NCI-H748 (cell line): ENCODE results near the gene TGIF2.
"Not testable (repeated sequence)": the region's sequence is repeated elsewhere in the genome, so short reads cannot be mapped to it uniquely, and the experiment has no call there.

Experiments used
- DNase-seq: peaks from one replicate; lab custom pipeline; 2025; ENCODE audit not compliant: unreplicated experiment; lab: John Stamatoyannopoulos, UW

The TGIF2 gene

DNA sequence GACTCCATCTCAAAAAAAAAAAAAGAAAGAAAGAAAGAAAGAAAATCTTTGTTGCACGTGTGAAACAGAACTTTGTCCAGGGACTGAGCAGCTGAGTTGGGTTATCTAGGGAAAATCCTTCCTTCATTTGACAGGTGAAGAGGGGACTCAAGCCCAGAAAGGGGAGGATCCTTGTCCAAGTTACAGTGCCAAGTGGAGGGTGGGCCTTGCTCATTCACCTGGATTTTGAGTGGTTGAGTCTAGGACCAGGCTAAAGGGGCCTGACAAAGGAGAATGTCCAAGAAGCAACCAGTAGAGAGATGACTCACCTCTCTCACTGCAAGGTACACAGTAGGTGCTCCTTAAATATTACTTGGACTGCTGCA lies 2.7 kb downstream of the TGIF2 start:
- DNase-seq, result no peak

DNA sequence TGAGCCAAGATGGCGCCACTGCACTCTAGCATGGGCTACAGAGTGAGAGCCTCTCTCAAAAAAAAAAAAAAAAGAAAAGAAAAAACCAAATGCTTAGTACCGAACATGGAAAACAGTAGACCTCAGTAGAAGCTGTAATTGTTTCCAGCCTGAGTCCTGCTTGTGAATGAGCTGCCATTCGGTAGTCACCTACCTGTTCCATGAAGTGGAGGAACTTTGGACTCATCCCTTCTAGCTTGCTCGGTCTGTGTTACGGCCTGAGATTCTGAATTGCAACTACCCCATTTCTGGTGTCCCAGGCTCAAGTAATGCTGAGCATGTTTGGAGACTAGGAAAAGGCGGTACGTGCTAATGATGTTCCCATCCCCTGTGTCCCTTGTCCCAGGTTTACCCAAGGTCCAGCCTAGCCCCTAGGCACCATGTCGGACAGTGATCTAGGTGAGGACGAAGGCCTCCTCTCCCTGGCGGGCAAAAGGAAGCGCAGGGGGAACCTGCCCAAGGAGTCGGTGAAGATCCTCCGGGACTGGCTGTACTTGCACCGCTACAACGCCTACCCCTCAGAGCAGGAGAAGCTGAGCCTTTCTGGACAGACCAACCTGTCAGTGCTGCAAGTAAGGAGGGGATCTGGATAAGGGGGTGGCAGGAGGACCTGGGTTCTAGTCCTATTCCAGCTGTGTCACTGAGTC lies 5.1 kb downstream of the TGIF2 start:
- DNase-seq, result no peak

GRCh38 chr20:36579996-36580545 lies 6.7 kb downstream of the TGIF2 start:
- no peak for DNase-seq

GRCh38 chr20:36582322-36582721 lies 8.9 kb downstream of the TGIF2 start:
- DNase-seq, result no peak

GRCh38 chr20:36582821-36583220 lies 9.4 kb downstream of the TGIF2 start:
- DNase-seq, result no peak

DNA sequence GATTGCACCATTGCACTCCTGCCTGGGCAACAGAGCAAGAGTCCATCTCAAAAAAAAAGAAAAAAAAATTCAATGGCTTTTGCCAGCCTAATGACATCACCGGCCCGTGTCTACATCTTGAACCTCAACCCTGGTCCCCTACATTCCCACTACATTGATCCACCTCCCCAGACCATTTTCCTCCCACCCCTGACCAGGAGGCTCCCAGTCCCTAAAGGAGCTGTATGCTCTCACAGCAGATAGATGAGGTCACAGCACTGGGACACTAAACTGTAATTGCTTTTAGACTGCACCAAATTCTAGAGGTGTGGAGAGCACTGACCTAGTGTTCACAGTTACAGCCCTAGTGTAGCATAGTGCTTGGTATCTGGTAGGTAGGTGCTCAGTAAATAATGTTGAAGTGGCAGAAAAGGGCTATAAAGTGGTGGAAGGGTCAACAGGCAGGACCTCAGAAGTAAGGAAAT lies 10.7 kb downstream of the TGIF2 start:
- no peak for DNase-seq

GRCh38 chr20:36585410-36586125 lies 12.2 kb downstream of the TGIF2 start:
- DNase-seq, result peak; percentile 19

DNA sequence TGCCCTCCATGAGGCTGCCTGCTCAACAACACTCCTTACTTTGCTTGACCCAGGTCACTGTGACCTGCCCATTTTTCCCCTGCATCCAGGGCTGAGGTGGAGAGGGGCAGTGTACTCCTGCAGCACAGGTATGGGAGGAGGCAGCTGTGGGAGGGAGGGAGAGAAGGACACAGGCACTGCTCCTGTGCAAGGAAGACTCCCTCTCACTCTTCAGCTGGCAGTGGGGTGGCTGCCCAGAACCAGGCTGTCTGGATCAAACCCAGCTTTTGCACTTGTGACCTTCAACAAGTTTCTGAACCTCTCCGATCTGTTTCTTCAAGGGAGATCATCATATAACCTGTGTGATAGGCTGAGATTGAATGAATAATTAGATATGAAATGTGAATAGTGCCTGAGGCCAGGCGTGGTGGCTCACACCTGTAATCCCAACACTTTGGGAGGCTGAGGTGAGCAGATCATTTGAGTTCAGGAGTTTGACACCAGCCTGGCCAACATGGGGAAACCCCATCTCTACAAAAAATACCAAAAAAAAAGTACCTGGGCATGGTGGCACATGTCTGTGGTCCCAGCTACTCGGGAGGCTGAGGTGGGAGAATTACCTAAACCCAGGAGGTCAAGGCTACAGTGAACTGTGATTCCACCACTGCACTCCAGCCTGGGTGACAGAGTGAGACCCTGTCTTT lies 14.1 kb downstream of the TGIF2 start:
- DNase-seq, result no peak

DNA sequence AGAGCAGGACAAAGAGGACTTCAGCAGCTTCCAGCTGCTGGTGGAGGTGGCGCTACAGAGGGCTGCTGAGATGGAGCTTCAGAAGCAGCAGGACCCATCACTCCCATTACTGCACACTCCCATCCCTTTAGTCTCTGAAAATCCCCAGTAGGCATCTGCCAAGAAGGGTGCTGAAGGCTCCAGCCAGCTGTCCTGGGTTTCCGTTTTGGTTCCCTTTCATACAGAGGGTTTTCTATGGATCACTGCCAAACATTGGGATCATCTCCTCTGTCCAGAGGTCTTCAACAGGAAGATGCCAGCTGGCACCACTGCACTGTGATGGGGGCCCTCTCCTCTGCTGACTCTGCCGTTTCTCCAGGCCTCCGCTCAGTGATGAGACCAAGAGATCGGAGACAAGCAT lies 17.9 kb downstream of the TGIF2 start:
- no peak for DNase-seq

- DNase-seq, result peak; percentile 44
Measured at GRCh38 chr20:36591854-36592641, 18.7 kb downstream of the TGIF2 start.

DNA sequence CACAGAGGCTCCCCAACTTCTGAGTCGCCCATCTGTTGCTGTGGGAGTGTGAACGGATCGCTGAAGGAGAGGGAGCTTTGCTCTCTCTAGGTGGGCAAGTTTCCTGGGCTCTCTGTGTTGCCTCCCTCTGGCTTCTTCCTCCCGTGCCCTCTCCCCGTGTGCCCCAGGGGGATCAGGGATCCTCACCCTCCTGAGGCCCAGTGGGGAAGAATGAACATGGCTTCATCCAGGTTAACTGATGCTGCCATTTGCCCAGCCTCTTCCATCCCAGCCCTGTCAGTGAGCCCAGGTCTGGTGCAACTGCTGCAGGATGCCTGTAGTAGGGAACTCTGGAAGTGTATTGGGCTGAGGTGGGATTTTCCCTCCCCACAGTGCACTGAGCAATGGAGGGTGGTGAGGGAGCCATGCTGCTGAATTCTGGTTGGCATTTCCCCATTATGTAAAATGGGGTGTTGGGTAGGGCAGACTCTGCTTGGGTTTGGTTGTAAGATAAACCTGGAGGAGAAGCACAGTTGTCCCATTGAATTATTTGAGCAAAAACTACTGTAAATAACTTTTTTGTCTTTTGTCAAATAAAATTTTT lies 20.0 kb downstream of the TGIF2 start:
- no peak for DNase-seq

DNA sequence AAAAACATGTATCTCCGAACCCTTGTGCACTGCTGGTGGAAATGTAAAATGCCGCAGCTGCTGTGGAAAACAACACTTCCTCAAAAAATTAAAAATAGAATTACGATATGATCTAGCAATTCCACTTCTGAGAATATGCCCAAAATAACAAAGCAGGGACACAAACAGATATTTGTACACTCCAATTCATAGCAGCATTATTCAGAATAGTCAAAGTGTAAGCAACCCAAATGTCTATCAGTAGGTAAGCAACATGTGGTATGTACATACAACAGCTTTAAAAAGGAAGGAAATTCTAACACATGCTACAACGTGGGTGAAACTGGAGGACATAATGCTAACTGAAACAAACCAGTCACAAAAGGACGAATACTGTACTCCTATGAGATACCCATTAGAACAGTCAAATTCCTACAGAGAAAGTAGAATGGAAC lies 26.5 kb downstream of the TGIF2 start:
- no peak for DNase-seq

DNA sequence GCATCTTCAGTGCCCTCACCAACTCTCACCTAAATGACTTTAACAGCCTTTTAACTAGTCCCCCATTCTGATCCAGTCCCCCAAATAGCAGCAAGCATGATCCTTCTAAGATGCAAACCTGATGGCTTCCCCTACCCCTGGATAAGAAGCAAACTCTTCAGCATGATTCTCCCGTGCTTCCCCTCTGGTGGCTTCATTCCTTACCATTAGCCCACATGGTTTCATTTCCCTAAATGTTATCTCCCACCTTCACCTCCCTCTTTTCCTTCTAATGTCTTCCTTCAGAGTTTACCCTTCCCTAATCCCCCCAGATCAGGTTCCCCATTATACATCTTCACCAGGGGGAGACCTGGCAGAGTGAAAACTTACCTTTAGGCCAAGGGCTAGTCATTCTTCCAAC lies 28.1 kb downstream of the TGIF2 start:
- DNase-seq, result no peak

- DNase-seq, result no peak
Measured at GRCh38 chr20:36604952-36605398, 31.6 kb downstream of the TGIF2 start.

GRCh38 chr20:36605399-36606157 lies 32.2 kb downstream of the TGIF2 start, which contains the start of gene RAB5IF:
Gene RAB5IF, plus strand, starts transcription at chr20:36605779. Its CDS starts 173 bp downstream, at chr20:36605952.
- DNase-seq, result peak; percentile 99

DNA sequence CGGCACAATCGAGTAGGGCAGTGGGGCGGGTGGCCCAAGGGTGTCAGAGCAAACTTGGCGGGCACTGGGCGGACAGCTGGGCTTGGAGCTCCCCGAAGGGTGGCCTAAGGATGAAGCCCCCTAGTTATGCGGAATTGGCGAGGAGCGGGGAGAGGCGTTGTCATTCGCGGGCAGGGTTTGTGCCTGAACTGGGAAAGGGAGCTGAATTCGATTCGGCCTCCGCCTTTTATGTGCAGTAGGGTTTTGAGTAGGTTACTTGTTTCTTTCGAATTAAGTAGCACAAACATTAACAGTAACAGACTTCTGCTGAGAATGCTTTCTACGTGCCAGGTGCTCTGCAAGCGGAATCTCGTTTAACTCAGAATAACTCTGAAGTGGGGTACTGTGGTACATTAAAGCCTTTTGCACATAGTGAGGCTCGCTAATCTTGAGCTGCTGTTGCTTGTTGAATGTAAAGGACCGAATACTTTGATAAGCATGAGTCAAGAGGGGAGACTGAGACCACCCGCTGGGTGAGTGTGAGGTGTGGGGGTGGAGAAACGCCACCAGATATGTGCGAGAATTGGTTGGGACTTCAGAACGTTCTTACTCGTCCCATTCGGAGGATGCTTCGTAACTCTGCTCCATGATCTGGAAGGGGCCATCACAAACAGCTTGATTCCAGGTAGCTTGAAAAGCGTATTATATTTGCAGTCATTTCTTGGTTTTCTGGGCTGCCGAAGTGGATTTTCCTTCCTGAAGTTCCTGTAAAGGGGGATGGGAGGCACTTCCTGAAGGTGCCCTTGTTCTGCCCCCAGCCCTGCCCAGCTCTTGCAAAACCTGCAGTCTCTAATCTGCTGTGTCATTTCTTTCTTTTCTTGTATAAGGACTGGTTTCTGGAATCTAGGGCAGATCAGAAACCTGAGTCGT lies 33.0 kb downstream of the TGIF2 start:
- no peak for DNase-seq

DNA sequence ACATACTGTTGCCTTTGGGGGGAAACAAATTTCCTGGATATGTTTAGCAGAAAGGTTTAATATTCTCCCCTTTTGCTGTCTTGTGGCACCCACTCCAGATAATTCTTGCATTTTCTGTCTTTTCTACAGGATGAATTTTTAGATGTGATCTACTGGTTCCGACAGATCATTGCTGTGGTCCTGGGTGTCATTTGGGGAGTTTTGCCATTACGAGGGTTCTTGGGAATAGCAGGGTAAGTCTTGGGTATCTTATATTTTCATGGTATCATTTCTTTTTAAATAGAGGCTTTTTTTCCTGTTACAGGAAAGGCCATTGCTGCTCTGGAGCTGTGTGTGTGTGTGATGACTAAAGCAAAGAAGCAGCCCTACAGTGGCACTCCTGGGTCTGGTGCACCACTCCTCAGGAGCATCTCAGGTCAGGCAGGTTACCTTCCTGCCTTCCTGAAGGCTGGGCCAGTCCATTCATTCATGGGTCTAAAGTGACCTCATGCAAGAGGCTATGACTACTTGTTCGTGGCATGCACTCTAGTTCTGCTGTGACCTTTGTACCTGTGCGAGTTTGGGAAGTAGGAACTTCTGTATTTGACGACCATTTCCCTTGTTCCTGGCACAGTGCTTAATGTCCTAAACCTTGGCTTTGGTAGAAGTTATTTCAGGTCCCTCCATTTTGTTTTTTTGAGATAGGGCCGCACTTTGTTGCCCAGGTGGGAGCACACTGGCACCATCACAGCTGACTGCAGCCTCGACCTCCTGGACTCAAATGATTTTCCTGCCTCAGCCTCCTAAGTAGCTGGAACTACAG lies 34.4 kb downstream of the TGIF2 start:
- no peak for DNase-seq

- not testable (repeated sequence) for DNase-seq
Measured at GRCh38 chr20:36608388-36608728, 35.0 kb downstream of the TGIF2 start.
